GM12878 (cell line): ENCODE measurements around the gene CSRP2.

Source experiments
- POLR2AphosphoS5 ChIP-seq: IDR thresholded peaks from 2 replicates; pipeline ENCODE4 v1.6.1; 2011; ENCODE audit warnings: mild to moderate bottlenecking, low read length, inconsistent platforms
- SUZ12 ChIP-seq: fragments of 200-600 bp; sonication (generic); IDR thresholded peaks from one replicate; pipeline ENCODE4 v1.6.1; 2018; ENCODE audit warnings: antibody characterized with exemption, mild to moderate bottlenecking; ENCODE audit not compliant: unreplicated experiment

DNA sequence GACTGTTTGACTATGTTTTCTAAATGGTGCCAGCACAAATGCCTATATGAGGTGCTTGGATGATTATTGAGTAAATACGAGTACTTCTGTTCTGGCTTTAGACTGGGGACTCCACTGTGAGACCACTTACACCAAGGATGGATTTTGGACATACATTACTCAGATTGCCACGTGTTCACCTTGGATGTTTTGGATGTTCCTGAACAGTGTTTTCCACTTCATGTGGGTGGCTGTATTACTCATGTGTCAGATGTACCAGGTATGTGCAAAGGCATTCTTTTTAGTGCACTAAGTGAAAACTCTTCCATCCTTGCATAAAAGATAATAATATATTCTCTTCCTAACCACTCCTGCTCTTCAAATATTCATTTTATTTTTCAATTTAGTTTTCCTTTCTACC is 30.7 kb downstream of the CSRP2 start:
- no peak for TF ChIP-seq SUZ12
- TF ChIP-seq POLR2AphosphoS5 = no peak
